GM18519 (cell line): ENCODE measurements around the gene RGS4.

ENCODE experiments used
- ATAC-seq: cut with Tn5 transposase; IDR thresholded peaks from one replicate; pipeline ENCODE4 v1.9.1; 2021; ENCODE audit warnings: mild to moderate bottlenecking, moderate library complexity; ENCODE audit not compliant: unreplicated experiment, low FRiP score

Gene RGS4

DNA sequence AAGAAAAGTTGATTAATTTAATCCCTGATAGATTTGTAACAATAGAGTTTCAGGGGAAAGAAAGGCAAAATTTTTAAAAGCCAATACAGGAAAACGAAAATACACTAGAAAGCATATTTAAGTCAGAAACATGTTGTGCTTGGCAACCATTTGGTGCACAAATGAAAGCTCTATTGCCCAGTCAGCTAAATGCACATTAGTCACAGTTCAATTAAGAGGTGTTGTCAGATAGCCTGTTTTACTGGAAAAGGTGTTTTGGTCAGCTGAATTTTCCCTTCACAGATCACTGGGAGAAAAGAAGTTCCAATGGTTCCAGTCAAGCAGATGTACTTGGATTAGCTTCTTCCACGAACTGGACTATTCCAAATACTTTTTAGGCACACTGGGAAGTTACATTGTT lies 25.4 kb downstream of the RGS4 start:
- ATAC-seq = no peak

GRCh38 chr1:163095213-163095612 lies 26.1 kb downstream of the RGS4 start:
- no peak for ATAC-seq

GRCh38 chr1:163102590-163102989 lies 33.4 kb downstream of the RGS4 start:
- no peak for ATAC-seq

DNA sequence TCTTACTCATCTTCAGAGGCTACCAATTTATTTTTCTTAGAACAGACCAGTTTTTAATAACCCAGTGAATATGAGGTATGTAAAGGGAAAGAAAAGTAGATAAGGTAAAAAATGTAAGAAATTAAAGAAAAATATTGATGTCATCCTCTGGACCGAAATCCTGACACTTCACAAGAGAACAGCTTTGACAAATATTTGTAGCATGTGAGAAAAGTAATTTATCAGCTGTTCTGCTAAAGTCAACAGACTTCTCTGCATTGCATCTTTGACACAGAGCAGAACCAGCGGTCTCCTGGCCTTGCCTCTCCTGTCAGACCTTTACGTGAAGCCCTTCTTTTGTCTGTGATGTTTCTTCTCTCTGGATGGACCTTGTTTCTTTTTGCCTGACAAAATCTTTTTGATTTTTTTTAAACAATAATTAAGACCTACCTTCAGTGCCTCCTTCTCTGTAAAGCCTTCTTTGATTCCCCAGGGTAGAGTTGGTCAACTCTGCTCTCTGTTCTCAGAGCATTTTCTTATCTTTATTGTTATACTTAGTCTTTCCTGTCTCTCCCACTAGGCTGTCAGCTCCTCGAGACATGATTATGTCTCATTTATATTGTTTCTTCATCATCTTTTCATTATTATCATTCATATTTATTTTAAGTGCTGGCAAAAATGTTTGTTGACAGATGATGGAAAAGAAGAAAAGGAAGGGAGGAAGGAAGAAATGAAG lies 35.4 kb downstream of the RGS4 start:
- ATAC-seq = no peak

DNA sequence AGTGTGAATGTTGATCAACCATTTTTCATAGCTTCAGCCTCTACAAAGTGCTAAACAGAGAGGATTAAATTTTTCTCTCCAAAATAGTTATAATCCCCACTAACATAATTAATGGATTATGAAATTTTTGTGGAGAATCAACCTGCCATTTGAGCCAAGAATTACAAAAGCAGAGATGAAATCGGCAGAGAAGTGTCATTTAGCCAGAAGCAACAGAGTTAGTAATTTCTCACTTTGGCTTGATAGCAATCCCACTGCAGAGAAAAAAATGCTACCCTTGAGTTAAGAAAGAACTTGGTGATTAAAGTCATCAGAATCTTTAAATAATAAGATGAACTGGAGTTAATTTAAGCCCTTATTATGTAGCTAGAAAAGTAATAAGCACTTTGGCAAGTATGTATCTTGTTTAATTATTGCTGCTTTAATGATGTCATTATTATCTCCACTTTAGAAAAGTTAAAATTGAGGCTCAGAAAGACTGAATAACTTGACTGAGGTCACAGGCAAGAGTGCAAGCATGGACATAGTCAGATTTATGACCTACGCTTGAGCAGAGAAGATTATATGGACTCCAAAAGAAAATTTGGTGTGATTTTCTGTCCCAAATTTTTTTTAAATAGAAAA lies 37.3 kb downstream of the RGS4 start:
- no peak for ATAC-seq

- ATAC-seq = no peak
Measured at GRCh38 chr1:163107655-163108054, 38.5 kb downstream of the RGS4 start.

DNA sequence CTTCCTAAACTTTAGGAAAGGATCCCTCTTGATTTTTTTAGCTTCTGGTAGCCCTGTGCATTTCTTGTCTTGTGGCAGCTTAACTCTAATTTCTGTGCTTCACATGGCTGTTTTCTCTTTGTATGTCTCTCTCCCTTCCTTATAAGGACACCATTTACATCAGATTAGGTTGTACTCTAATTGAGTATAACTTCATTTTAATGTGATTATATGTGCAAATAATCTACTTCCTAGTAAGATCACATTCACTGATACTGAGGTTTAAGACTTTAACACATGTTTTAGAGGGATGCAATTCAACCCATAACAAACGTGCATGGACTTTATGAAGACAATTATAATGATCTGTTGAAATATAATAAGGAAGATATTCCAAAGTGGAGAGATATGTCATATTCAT lies 46.7 kb downstream of the RGS4 start:
- ATAC-seq = no peak

DNA sequence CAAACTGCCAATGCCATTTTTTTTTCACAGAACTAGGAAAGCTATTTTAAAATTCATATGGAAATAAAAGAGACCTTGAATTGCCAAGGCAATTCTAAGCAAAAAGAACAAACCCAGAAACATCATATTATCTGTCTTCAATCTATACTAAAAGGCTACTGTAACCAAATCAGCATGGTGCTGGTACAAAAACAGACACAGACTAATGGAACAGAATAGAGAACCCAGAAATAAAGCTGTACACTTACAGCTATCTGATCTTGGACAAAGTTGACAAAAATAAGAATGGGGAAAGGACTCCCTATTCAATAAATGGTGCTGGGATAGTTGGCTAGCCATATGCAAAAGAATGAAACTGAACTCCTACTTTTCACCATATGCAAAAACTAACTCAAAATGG lies 50.5 kb downstream of the RGS4 start:
- ATAC-seq = no peak

DNA sequence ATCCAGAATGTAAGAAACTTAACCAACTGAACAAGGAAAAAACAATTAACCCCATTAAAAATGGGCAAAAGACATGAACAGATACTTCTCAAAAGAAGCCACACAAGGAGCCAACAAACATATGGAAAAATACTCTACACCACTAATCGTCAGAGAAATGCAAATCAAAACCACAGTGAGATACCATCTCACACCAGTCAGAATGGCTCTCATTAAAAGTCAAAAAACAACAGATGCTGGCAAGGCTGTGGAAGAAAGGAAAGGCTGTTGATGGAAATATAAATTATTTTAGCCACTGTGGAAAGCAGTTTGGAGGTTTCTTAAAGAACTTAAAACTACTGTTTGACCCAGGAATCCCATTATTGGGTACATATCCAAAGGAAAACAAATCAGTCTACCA lies 51.2 kb downstream of the RGS4 start:
- no peak for ATAC-seq

DNA sequence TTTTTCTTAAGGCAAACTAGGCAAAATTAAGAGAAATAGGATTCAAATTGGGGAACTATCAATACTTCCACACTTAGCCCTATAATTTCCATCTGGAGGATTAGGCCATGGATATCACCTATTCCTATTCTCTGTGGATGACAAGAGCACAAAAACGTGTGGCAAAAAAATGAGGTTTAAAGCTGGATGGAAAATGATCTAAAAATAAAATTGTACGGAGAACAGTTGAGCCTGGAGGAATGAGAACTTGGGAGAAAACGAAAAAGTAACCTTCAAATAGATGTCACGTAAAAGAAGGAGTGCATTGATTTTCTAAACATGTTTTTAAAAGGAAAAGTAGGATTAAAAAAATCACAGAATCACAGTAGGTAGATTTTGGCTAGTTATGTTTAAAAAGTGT lies 55.7 kb downstream of the RGS4 start:
- no peak for ATAC-seq
